ENCODE results near the gene SERGEF. TPM values are rescaled to one million over a fixed set of nuclear protein-coding genes. Genes with fewer than 3 reads are reported as not detected.

The SERGEF gene
- total RNA-seq, 6 experiments from 2014 or later: 13.5 to 19.3 (median 17.7) TPM

- Mint-ChIP-seq H3K4me1 (ENCODE audit: low read depth) (peaks cover 38% of the 10 kb centered on the region), H3K27ac (peak overlapping the region; percentile 83), H3K36me3 (ENCODE audit: low read depth) (peaks cover 14% of the 10 kb centered on the region), H3K4me3 (no peak overlapping the region; the same call in 1 of the 2 replicates), H3K27me3 (ENCODE audit: insufficient read depth) (no peaks in the 10 kb centered on the region), H3K9me3 (no peaks in the 10 kb centered on the region)
- DNase-seq: no peak
- TF ChIP-seq CTCF (IDR thresholded peaks at IDR 0.05): peak; percentile 71
These were observed 26.1 kb downstream of the SERGEF start for GRCh38 chr11:17986711-17987220.

GRCh38 chr11:17986007-17986710 lies 26.7 kb downstream of the SERGEF start:
- Mint-ChIP-seq H3K9me3 (no peaks in the 10 kb centered on the region), H3K27me3 (ENCODE audit: insufficient read depth) (no peaks in the 10 kb centered on the region), H3K4me3 (peak overlapping the region; percentile 69), H3K4me1 (ENCODE audit: low read depth) (peaks cover 38% of the 10 kb centered on the region), H3K27ac (peak overlapping the region; percentile 83), H3K36me3 (ENCODE audit: low read depth) (peaks cover 14% of the 10 kb centered on the region)
- no peak for TF ChIP-seq CTCF (IDR thresholded peaks at IDR 0.05)
- DNase-seq: peak; percentile 60

- TF ChIP-seq CTCF (IDR thresholded peaks at IDR 0.05): no peak
- Mint-ChIP-seq H3K27me3 (ENCODE audit: insufficient read depth) (peaks cover 2% of the 10 kb centered on the region; the same call in 1 of the 2 replicates), H3K4me1 (ENCODE audit: low read depth) (peaks cover 38% of the 10 kb centered on the region), H3K4me3 (peak overlapping the region; percentile 69; the same call in 1 of the 2 replicates), H3K9me3 (no peaks in the 10 kb centered on the region), H3K36me3 (ENCODE audit: low read depth) (peaks cover 14% of the 10 kb centered on the region), H3K27ac (peak overlapping the region; percentile 83)
- DNase-seq: peak; percentile 22
These were observed 27.3 kb downstream of the SERGEF start for GRCh38 chr11:17985517-17985916.

GRCh38 chr11:17983569-17983968 lies 29.3 kb downstream of the SERGEF start:
- no peak overlapping the region for H3K27ac Mint-ChIP-seq
- H3K36me3 Mint-ChIP-seq (ENCODE audit: low read depth): peaks cover 14% of the 10 kb centered on the region
- no peak for TF ChIP-seq CTCF (IDR thresholded peaks at IDR 0.05)
- H3K4me1 Mint-ChIP-seq (ENCODE audit: low read depth): peaks cover 33% of the 10 kb centered on the region
- no peak overlapping the region for H3K4me3 Mint-ChIP-seq
- no peak for DNase-seq
- H3K9me3 Mint-ChIP-seq: no peaks in the 10 kb centered on the region
- H3K27me3 Mint-ChIP-seq (ENCODE audit: insufficient read depth): peaks cover 2% of the 10 kb centered on the region; the same call in 1 of the 2 replicates

GRCh38 chr11:17979770-17980371 lies 33.0 kb downstream of the SERGEF start:
- TF ChIP-seq CTCF (IDR thresholded peaks at IDR 0.05): peak; percentile 99
- Mint-ChIP-seq H3K27ac (no peak overlapping the region), H3K36me3 (ENCODE audit: low read depth) (peaks cover 7% of the 10 kb centered on the region), H3K4me3 (no peak overlapping the region), H3K4me1 (ENCODE audit: low read depth) (no peaks in the 10 kb centered on the region), H3K9me3 (no peaks in the 10 kb centered on the region), H3K27me3 (ENCODE audit: insufficient read depth) (peaks cover 2% of the 10 kb centered on the region; the same call in 1 of the 2 replicates)
- DNase-seq: no peak

Data from HFFc6 (cell line).